ENCODE measurements around the gene TUBB4B.

TUBB4B gene

DNA sequence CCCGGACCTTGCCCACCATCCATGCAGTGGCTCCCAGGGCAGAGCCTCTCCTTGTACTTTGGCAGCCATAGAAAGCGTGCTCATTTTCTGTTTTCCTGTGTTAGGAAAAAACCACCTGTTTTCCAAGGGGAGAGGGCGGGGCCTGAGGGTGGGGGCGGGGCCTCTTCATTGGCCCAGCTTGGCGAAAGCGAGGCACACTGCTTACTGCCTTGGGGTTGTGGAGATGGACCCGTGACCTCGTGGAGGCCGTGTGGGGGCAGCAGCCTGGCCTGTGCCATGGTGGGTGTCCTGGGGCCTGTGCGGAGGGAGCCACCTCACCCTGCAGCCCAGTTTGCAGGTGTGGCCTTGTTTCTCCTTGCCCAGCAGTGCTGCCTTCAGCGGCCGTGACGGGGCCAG lies 32.0 kb downstream of the TUBB4B start:
- DNase-seq: no peak

GRCh38 chr9:137273611-137274320 lies 32.7 kb downstream of the TUBB4B start:
- DNase-seq: no peak

DNA sequence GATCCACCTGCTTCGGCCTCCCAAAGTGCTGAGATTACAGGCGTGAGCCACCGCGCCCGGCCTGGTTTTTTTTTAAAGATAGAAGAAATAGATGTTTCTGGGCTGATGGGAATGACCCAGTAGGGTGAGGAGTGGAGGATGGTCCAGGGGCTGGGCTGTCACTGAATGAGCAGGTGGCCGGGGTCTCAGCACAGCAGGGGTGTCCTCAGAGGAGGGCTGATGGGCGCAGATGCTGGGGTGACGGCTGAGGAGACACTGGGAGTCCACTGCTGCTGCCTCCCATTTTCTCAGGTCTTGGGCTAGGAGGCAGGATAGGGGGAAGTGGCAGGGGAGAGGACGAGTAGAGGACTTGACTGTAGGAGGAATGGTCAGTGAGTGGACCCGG lies 34.1 kb downstream of the TUBB4B start:
- DNase-seq: no peak

DNA sequence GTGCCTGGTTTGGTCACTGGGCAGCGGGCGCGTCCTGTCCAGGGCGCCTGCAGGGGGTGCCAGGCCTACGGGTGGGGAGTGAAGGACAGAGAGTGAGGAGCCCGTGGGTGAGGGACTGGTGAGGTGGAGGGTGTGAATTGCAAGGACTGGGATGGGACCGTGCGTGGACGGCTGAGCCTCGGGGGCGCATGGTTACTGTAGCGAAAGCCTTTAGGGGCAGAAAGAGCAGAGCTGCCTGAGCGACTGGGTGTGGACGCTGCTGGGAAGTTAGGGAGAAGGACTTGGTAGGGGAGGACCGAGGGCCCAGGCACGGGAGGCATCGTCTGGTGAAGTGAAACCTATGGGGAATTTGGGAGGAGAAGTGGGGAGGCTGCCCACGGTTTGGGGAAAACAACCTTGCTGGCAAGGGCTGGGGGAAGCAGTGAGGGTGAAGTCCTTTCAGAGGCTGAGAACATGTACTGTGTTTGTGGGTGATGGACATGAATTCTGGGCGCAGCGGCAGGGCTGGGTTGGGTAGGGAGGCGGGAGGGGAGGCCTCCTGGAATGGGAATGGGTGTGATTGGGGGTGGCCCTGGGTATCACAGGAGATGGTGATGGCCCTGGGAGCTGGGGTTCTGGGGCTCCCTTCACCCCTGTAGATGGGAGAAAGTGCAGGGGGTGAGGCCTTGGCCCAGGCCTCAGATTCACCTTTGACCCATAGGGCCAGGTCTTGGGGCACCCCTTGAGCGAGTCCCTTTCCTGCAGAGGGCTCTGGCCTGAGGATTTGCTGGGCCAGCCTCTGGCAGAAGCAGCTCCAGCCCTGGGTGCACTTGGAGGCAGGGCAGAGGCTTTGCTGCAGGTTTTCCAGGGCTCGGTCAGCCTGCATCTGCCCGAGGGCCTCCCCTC lies 34.7 kb downstream of the TUBB4B start:
- no peak for DNase-seq

DNA sequence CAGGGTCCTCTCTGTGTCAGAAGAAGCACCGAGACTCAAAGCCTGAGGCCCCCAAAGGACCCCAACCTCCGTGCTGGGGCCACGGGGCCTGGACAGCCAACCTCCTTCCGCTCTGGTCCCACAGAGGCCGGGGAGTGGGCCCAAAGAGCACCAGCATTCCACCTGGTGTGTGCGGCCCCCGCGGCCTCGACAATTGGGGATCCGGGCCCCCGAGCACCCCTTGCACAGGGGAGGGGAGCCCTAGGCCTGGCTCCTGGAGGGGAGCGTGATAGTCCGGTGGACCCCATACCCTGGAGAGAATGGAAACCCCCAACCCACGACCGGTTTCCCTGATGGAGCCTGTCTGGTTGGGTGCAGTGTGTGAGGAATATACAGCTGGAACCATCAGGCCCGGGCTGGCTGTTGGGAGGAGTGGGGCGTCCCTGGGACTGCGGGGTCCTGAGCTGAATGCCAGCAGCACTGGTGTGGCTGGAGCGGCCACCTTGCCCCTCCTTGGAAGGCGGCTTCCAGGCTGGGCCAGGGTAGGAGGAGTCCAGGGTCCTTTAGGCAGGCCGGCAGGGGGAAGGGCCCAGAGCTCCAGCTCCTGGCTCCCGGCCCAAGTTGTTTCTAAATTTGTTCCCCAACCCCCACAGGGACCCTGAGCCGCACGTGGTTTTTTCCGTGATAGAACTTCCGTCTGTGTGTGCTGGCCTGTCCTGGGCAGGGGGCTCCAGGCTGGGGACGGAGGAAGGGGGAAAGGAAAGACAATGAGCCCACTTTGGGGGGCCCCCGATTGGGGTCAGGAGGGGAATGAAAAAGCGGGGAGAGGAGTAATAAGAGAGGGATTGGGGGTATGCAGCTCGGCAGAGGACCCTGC lies 35.6 kb downstream of the TUBB4B start:
- DNase-seq: no peak

- DNase-seq: no peak
These were observed 36.4 kb downstream of the TUBB4B start, which contains the start of gene TOR4A for GRCh38 chr9:137277329-137278041. TOR4A (plus strand) TSS chr9:137277726; CDS start chr9:137278690, 964 bp downstream.

- DNase-seq: no peak
These were observed 37.1 kb downstream of the TUBB4B start for GRCh38 chr9:137278061-137278701.

DNA sequence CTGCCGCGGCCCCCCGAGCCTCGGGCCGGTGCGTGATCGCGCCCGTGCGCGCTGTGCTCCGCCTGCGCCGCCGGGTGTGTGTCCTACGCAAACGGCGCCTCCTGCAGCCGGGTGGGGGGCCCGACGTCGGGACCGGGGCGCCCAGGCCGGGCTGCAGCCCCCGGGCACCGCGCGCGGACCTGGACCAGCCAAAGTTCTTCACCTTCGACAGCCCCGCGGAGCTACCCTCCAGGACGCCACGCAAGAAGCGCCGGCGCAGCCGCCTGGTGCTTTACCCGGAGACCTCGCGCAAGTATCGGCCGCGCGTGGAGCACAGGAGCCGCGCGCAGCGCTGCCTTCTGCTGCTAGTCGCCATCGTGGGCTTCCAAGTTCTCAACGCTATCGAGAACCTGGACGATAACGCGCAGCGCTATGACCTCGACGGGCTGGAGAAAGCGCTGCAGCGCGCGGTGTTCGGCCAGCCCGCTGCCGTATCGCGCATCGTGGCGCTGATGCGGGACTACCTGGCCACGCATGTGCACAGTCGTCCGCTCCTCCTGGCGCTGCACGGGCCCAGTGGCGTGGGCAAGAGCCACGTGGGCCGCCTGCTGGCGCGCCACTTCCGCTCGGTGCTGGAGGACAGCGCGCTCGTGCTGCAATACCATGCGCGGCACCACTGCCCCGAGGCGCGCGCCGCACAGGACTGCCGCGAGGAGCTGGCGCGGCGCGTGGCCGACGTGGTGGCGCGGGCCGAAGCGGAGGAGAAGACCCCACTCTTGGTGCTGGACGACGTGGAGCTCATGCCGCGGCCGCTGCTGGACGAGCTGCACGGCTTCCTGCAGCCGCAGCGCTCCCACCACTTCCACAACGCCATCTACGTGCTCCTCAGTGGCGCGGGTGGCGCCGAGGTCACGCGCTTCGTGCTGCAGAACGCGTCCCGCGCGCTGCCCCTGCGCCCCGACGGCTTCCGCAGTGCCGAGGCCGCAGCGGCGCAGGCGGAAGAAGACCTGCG lies 37.9 kb downstream of the TUBB4B start:
- DNase-seq: no peak

GRCh38 chr9:137279741-137280473 lies 38.8 kb downstream of the TUBB4B start:
- no peak for DNase-seq

DNA sequence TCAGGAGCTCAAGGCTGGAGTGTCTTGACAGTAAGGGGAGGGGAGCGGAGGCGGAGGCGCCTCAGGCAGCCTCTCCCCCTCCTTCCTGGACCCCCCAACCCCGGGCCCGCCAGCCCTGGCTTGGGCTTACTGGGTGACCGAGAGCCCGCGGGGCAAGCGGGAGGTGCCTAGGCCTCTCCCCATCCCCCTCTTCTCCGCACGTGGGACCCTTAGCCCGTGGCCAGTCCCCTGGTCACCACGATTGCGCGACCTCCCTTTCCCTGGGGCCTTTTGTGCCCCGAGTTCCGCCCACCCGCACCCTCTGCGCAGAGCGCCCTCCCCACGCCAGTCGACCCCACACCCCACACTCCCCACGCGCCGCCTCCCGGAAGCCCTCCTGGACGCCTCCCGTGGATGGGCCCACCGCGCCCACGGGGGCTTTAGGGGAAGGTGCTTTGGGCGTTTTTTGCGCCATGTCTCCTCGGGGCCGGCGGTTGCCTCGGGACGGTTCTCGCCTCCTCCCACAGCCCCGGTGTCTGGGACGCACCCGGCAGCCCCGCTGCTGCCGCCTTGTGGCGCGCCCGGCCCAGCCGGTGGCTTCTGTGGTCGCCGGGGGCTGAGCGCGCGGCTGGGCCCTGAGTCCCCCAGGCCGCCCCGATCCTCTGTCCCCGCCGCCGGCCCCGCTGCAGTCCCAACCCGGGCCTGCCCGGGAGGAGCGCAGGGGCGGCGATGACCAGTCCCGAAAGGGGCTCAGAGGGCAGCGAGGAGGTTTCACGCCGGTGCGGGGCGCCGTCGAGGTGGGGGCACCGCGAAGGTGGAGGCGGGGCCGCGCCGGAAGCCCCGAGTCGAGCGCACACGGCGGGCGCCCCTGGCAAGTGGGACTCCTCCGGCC lies 39.6 kb downstream of the TUBB4B start:
- DNase-seq: no peak

DNA sequence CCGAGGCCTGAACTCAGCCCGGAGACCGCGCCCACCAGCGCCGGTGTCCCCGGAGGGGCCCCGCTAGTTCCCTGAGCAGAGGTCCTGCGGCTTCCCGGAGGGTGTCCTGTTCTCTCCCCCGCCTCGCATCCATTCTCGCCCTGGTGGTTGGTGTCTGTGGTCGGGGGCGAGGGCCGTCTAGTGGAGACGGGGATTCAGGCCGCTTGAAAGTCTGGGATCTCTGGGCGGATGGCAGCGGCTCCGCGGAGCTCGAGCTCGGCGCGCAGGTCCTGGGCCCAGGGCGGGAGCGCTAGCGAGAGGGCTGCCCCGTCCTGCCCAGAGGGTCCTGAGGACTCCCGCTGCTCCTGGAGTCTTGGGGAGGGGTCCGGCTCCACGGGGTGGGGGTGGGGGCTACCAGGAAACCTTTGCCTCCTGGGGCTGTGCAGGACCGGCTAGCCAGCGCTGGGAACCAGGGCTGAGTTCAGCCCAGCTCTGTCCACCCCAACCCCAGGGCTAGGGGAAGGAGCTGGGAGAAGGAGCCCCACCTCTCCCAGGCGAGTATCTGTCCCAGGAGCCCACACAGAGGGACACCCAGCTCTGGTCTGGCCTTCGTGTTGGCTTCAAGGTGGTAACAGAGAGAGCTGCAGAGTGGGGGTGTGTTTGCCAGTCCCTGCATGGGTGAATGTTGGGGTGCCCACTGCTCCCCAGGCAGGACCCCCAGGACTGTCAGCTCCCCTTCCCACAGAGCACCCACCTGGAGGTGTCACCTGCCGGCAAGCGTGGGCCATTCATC lies 40.4 kb downstream of the TUBB4B start:
- no peak for DNase-seq

DNA sequence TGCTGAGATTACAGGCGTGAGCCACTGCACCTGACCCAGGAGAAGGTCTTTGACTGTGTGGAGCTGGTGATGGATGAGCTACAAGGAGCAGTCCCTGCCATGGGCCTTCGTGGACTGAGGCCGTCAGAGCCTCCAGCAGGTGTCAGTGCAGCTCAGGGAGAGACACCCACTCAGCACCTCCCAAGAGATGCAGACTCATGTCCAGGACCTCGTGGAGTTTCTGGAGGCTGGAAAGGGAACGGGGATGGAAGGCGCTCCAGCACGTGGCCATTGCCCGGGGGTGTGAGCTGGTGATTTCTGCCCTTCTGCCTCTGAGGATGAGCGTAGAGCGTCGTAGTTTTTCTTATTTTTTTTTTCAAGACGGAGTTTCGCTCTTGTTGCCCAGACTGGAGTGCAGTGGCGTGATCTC lies 45.9 kb downstream of the TUBB4B start:
- no peak for DNase-seq

DNA sequence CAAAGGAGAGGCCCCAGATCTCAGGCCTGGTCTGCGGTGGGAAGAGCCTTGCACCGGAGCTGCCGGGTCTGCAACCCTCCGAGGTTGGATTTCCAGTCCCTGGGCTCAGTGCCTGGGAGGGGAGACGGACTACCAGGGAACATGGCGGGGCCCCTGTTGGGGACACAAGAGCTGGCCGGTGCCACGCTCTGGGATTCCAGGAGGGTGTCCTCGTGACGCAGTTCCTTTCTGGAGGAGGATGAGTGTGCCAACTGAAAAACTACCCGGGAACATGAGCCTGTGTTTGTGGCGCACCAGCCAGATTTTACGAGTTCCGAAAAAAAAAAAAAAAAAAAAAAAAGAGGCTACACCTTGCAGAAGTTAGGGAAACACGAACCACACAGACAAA lies 52.0 kb downstream of the TUBB4B start:
- no peak for DNase-seq

Data from NCI-H446 treated with DMSO at 0.1 percent for 48 hours (cell line).